Cortex of kidney (tissue), 1 donor: ENCODE data around the gene TOMT.

Experiments used
- DNase-seq: peaks from one replicate; lab custom pipeline; 2025; lab: John Stamatoyannopoulos, UW

The TOMT gene

GRCh38 chr11:72105888-72106287 is at the start of gene TOMT:
Gene TOMT (plus strand): TSS chr11:72105924. CDS start chr11:72105952, 28 bp downstream.
- no peak for DNase-seq

DNA sequence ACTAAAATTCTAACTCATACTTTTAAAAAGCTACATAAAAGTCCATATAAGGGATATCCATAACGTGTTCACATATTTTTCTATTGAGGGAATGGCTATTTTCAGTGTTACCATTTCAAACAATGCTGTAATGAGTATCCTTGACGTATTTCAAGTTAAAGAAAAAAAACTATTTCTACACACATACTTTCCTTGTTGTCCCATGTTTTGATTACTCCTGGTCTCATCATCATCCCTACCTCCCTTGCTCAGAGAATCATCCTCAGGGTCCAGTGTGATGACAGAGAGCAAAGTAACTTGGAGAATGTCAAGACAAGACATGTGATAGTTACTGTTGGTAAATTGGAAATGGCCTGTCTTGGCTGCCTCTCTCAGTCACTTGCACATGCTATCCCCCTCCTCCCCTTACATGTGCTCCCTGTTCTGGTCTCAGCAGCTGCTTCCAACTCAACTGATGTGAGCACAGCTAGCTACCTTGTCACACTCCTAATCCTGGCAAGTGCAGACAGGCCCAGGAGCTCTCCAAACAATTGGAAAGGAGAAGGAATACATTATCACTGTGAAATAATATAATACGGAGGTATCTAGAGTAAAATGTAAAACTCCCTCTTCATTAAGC is 47.2 kb upstream of the TOMT start:
- no peak for DNase-seq

DNA sequence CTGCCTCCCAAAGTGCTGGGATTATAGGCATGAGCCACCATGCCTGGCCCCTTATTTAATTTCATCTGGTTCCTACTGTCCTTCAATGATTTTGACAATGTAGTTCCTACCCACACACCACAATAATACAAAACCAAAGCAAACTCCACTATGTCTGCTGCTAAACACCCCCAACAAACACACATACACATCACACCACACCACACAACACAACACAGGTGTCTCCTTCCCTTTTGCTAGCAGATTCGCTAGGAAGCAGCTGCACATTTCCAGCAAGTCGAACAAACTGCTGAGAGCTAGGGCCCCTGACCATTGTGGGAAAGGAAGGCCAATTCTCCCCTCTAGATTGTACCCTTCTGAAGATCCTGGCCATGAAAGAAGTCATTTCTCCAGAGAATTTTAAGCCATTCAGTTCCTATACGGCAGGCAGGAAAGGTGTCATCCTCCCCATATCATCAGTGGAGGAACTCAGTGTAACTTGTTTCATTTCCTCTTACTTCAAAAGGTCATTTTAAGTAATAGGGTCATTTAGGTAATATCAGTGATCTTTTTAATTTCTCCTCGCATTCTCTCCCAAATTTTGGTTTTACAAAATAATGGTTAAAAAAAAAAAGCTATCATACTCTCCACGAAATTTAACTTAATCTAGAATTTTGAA is 43.9 kb upstream of the TOMT start:
- DNase-seq, result no peak

- DNase-seq, result no peak
Measured at GRCh38 chr11:72066855-72067254, 38.9 kb upstream of the TOMT start.

DNA sequence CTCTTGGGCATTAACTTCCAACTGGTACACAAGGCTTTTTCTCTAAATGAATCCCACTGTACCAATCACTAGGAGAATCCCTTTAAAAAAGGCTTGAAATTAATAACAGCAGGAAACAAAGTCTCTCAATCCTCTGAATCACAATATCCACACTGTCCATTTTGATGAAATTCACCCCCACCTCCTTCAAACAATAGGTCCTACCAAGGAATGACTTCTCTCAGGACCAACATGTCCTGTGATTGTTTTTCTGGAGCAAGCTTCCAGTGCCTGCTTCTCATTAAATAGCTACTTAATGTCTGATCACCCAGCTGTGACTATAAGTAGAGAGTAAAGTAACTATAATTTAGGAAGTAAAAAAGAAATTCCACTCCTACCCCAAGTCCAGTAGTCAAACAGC is 38.5 kb upstream of the TOMT start:
- DNase-seq, result no peak

- no peak for DNase-seq
Measured at GRCh38 chr11:72067676-72068075, 38.0 kb upstream of the TOMT start.

DNA sequence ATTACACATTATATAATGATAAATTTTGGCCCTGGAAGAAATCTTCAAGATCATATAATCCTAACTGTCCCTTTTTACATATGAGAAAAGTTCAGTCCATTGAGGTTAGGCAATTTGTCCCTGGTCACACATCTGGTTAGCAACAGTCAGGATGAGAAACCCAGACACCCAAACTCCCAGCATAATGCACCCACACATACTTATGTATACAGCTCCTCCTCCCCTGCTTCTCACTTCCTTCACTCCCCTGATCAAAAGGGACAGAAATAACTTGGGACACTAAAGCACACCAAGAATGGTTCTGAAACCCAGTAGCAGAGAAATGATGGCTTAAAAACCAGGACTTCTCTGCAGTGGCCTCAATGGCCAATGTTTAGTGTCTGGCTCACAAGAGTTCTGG is 36.5 kb upstream of the TOMT start:
- no peak for DNase-seq

DNA sequence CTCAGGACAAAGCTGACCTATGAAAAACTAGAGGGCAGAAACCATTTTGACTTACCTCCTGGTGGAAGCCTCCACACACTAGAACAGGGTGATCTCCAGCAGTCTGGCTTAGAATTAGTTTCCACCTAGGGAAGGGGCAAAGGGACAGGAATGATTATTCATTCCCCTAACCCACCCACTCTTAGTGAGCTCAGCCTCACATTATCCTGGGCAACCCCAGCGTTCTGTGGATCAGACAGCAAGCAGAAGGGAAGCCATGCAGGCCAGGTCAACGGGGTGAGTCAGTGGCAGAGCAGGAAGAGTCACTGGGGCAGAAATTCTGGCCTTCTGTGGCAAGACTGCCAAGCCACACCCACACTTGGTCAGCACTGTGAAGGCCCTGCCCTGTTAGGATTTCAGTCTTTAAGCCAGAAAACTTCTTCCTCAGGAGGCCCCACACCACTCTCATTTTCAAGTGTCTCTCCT is 35.9 kb upstream of the TOMT start:
- DNase-seq, result no peak

- no peak for DNase-seq
Measured at GRCh38 chr11:72070491-72070890, 35.2 kb upstream of the TOMT start.

DNA sequence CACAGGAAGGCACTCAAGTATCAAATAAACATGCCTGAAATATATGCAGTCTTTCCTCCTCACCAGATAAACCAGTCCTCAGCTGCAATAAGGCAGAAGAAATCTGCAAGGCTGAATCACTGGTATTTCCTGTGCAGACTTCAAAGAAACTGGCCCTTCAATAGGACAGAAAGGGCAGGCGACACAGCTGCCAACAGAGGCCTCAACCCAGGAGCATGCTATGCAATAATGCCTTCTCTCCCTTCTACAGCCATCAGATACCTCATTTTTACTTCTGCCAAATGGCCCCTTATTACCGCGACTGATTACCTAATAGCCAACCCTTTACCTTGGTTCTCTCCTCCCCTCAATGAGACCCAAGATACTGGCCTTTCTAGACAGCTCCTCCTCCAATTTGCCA is 33.4 kb upstream of the TOMT start:
- no peak for DNase-seq

GRCh38 chr11:72075109-72075508 is 30.6 kb upstream of the TOMT start:
- no peak for DNase-seq

GRCh38 chr11:72075756-72076155 is 30.0 kb upstream of the TOMT start:
- no peak for DNase-seq

GRCh38 chr11:72078477-72078876 is 27.2 kb upstream of the TOMT start:
- no peak for DNase-seq

GRCh38 chr11:72079819-72080325 is 25.9 kb upstream of the TOMT start:
- DNase-seq, result no peak

DNA sequence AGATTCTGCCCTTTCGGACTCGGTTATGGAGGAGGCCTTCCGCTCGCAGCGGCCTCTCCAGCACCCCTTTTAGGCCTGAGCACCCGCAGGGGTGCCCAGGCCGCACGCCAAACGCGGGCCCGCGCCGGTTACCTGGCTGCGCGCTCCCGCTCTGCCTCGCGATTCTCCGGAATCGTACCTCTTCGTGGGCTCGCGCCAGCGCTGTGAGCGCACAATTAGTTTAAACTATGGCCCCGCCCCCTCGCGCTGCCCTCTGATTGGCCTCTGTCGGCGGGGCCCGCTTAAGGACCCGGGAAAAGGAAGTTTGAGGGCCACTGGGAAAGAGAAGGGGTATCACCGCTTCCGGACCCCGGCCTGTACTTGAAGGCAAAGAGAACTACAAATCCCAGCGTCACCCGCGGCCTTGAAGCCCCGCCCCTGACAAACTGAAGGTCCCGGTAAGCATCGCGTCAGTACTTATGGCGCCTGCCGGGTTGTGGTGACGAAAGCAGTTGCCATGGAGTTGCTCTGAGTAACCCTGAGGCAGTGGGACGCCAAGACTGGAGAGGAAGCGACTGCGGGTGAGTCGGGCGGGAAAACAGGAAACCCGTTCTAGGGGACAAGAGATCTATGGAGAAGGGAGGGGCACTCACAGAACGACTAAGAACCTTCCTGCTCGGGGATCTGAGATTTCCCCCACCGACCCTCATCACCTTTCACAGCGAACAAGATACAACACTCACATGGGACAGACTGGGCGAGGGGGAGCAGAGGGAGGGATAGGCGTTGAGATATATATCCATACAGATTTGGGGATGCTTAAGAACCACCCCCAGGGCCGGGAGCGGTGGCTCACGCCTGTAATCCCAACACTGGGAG is 25.2 kb upstream of the TOMT start, which contains the start of the genes LRRC51 and NUMA1:
LRRC51 (plus strand) TSS at position 525 of the 858 bp plus-strand sequence. CDS start 8,234 bp downstream, outside the sequence.
NUMA1 (minus strand) TSS at position 217 of the 858 bp plus-strand sequence. CDS start 44,599 bp downstream, outside the sequence.
- DNase-seq, result no peak

DNA sequence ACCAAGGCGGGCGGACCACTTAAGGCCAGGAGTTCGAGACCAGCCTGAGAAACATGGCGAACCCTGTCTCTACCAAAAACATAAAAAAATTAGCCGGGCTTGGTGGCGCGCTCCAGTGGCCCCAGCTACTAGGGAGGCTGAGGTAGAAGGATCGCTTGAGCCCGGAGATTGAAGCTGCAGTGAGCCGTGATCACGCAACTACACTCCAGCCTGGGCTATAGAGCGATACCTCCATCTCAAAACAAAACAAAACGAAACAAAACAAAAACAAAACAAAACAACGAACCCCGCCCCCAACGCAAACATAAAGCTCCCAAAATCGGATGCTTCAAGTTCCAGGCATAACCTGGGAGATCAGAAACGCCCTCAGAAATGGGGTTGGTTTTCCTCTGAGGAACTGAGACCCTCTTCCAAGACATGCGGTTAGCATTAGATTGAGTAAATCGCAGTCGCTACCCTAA is 24.5 kb upstream of the TOMT start:
- no peak for DNase-seq

DNA sequence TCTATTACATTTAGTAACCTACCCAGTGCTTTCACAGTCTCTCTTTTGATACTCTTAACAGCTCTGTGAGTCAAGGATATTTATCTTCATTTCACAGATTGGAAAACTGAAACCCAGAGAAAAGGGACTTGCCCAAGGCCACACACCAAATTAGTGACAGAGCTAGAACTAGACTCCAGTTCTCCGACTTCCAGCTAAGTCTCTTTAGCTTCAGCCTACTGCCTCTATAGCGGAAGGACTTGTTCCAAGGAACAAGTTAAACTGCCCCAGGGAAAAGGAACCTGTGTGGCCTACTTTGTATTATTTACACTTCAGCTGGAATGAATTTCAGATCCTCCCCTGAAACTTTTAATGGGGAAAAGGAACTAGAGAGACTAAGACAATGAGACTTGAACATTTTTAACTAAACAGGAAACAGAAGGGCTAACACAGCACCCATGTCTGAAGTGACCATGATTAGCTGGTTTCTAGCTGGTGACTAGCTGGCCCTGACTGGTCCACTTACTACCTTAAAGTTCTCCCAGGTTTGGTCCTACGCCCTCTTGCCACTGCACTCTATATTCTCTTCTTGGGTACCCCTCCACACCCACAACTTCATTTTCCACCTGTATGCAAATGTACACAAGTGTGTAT is 23.8 kb upstream of the TOMT start:
- DNase-seq, result no peak

GRCh38 chr11:72083414-72083813 is 22.3 kb upstream of the TOMT start:
- no peak for DNase-seq

DNA sequence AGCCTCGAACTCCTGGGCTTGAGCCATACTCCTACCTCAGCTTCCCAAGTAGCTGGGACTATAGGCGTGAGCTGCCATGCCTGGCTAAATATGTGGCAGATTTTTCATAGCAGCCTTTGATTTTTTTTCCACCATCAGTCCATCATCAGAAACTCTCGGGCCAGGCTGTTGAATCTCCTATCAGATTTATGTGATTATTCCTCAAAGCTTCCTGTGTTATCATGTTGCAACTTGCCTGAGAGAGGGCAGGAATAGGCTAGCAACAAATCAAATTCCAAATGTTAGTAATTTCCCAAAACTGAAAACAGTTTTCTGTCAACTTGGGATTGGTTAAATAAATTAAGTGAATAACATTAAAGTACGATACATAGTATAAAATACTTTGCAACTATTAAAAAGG is 21.6 kb upstream of the TOMT start:
- no peak for DNase-seq

- no peak for DNase-seq
Measured at GRCh38 chr11:72084965-72085364, 20.8 kb upstream of the TOMT start.

DNA sequence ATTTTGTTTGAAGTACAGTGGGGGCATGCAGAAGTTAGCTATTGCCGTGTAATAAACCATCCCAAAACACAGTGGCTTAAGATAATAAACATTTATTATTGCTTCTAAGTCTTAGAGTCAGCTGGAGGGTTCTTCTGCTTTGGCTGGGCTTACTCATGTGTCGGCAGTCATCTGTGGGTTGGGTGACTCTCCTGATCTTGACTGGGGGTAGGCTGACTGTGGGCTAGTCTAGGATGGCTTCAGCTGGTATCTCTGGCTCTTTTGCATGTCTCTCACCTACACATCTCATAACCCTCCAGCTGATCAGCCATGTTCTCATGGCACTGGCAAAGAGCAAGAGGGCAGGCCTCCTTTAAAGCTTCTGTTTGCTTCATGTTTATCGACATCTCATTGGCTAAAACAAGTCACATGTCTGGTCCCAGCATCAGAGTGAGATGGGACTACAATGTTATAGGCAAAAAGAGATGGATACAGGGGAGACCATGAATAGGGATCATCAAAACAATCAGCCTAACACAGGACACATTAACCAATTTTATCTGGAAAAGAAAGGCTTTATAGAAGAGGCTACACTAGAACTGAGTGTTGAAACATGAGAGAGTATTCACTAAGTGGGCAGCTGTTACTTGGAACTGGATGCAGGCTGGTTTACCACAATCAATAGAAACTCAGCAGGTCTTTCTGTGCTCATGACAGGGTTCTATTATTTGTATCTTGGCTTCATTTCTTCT is 19.9 kb upstream of the TOMT start:
- DNase-seq, result no peak
